Upper lobe of left lung (tissue), 4 donors: Measurements from ENCODE around the gene TRIM52.

Experiments used
- POLR2A ChIP-seq, 4 donors: fragments of 450-650 bp; IDR thresholded peaks; one replicate each; pipeline ENCODE4 v1.5.1; 2016 to 2017; ENCODE audit warnings: antibody characterized with exemption in 4 of 4, mild to moderate bottlenecking in 2 of 4
- TF ChIP-seq, protein P1 (sequence below), 6 experiments: fragments of 450-650 bp in 4 of 6; fragments of 200-600 bp in 2 of 6; sonication (generic) in 2 of 6; IDR thresholded peaks; one replicate each; pipeline ENCODE4 v1.5.1; 2016 to 2019; ENCODE audit warnings: antibody characterized with exemption in 6 of 6

DNA sequence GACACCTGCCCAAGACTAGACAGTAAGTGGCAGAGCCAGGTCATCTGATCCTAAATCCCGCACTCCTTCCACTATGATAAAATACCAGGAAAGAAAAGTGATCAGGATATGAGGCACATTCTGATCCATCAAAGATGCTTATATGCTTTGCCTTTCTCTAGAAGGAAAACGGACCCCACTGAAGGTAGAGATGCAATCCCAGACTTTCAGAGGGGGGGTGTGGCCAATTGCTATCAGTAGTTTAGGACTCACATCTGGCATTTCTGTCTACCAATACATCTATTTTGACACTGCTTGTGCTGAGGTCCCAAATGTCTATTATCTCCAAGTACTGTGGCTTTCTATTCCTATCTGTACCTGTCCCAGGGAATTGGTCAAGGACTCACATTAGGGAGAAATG is 1.7 kb downstream of the TRIM52 start:
- no peak for TF ChIP-seq POLR2A (IDR thresholded peaks at IDR 0.05)
- TF ChIP-seq, protein P1, sequence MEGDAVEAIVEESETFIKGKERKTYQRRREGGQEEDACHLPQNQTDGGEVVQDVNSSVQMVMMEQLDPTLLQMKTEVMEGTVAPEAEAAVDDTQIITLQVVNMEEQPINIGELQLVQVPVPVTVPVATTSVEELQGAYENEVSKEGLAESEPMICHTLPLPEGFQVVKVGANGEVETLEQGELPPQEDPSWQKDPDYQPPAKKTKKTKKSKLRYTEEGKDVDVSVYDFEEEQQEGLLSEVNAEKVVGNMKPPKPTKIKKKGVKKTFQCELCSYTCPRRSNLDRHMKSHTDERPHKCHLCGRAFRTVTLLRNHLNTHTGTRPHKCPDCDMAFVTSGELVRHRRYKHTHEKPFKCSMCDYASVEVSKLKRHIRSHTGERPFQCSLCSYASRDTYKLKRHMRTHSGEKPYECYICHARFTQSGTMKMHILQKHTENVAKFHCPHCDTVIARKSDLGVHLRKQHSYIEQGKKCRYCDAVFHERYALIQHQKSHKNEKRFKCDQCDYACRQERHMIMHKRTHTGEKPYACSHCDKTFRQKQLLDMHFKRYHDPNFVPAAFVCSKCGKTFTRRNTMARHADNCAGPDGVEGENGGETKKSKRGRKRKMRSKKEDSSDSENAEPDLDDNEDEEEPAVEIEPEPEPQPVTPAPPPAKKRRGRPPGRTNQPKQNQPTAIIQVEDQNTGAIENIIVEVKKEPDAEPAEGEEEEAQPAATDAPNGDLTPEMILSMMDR (IDR thresholded peaks at IDR 0.05): no peak
